Measurements from ENCODE around the gene HELZ.

DNA sequence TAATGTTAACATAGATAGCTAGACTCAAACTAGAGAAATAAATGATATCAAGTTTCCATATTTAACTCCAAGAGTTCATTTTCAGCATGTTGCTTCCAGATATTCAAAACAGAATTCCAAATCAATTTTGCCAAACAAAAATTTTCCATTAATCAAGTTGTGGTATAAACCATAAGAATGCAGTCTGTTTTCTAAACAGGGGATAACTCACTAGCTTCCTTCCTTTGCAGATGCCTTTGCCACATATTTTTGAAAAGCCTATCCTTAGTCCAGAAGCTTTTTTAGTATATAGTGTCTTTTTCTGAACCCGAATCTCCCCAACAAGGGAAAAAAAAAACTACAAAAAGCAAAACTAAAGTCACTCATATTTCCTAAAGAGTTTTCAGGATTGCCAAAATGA is 61.5 kb downstream of the HELZ start:
- TF ChIP-seq, protein P1, sequence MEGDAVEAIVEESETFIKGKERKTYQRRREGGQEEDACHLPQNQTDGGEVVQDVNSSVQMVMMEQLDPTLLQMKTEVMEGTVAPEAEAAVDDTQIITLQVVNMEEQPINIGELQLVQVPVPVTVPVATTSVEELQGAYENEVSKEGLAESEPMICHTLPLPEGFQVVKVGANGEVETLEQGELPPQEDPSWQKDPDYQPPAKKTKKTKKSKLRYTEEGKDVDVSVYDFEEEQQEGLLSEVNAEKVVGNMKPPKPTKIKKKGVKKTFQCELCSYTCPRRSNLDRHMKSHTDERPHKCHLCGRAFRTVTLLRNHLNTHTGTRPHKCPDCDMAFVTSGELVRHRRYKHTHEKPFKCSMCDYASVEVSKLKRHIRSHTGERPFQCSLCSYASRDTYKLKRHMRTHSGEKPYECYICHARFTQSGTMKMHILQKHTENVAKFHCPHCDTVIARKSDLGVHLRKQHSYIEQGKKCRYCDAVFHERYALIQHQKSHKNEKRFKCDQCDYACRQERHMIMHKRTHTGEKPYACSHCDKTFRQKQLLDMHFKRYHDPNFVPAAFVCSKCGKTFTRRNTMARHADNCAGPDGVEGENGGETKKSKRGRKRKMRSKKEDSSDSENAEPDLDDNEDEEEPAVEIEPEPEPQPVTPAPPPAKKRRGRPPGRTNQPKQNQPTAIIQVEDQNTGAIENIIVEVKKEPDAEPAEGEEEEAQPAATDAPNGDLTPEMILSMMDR (IDR thresholded peaks at IDR 0.05), result no peak
- no peak for TF ChIP-seq POLR2A (IDR thresholded peaks at IDR 0.05)
